Left lung (tissue), 14 donors: ENCODE results near the gene CD163. TPM values are rescaled to one million over a fixed set of nuclear protein-coding genes. Genes with fewer than 3 reads are reported as not detected.
"Not testable (repeated sequence)": the region's sequence is repeated elsewhere in the genome, so short reads cannot be mapped to it uniquely, and the experiment has no call there.

Experiments
- ATAC-seq: fragments of 200-7000 bp; cut with Tn5 transposase; one replicate; pipeline ENCODE4 v1.9.1; 2020; ENCODE audit warnings: moderate library complexity
- DNase-seq, 4 donors: peaks; one replicate each; pipeline ENCODE4 v3.0.0-alpha.2; 2013 to 2020
- H3K27ac ChIP-seq, 2 donors: fragments of 200-600 bp; sonication (generic) in 1 of 2; one replicate each; pipeline versions ENCODE4 v1.5.0 to v1.8.0; 2020 to 2021
- H3K27me3 ChIP-seq, 2 donors: fragments of 200-600 bp; sonication (generic) in 1 of 2; one replicate each; pipeline versions ENCODE4 v1.5.0 to v1.8.0; 2020 to 2021
- H3K36me3 ChIP-seq, 2 donors: fragments of 200-600 bp; sonication (generic) in 1 of 2; one replicate each; pipeline versions ENCODE4 v1.5.0 to v1.8.0; 2020 to 2021
- H3K4me1 ChIP-seq, 2 donors: fragments of 200-600 bp; one replicate each; pipeline ENCODE4 v1.8.0; 2021
- H3K4me3 ChIP-seq, 2 donors: fragments of 200-600 bp; sonication (generic) in 1 of 2; one replicate each; pipeline versions ENCODE4 v1.5.0 to v1.8.0; 2020 to 2021; ENCODE audit warnings: mild to moderate bottlenecking in 1 of 2
- H3K9me3 ChIP-seq, 2 donors: fragments of 200-600 bp; sonication (generic) in 1 of 2; one replicate each; pipeline versions ENCODE4 v1.5.0 to v1.8.0; 2020 to 2021
- intact Hi-C, 2 donors: fragments of 100-400 bp; cut with DNase I; formaldehyde crosslinking; loops; one replicate each; pipeline versions ENCODE4 v1.11.2 to v1.14.2; 2022
- long read RNA-seq, 12 donors: library from polyadenylated mRNA in 2 of 12; unstranded in 2 of 12; transcript quantifications; one replicate each; pipeline ENCODE4 v2.0.0 and lab custom pipeline, GENCODE V29; 2019 to 2026
- polyA plus RNA-seq, 6 donors: library from polyadenylated mRNA; unstranded; fragments of 120-200 nt; gene quantifications; one replicate each; pipeline ENCODE4 v1.2.1, GENCODE V29; 2013; ENCODE audit not compliant: insufficient read length in 6 of 6
- total RNA-seq, 2 donors: library from RNA; stranded (reverse); fragmentation: NEBNext Ultra II Directional; extraction: Animal tissue kit (Norgen Biotek cat#: 25700); gene quantifications; one replicate each; pipeline ENCODE4 v1.2.1, GENCODE V29; 2021
- TF ChIP-seq, protein P1 (sequence below), 2 donors: fragments of 200-600 bp; sonication (generic) in 1 of 2; IDR thresholded peaks; one replicate each; pipeline versions ENCODE4 v1.5.0 to v1.8.0; 2021; ENCODE audit warnings: antibody characterized with exemption in 2 of 2
- donor health status: DM: no; HTN: yes; CAD: no.
- donor health status: DM: no; HTN: no; CAD: no.

Gene CD163
- total RNA-seq, result 1,000 to 10,000 TPM in 1 of 2 donors, 100 to 1,000 TPM in 1; 235 to 1,041 TPM
- polyA plus RNA-seq, result 10 to 100 TPM; 14.1 to 22.7 (median 15.9) TPM
- long read RNA-seq, donor 1, result 0 reads
- long read RNA-seq, donor 2, result 0 reads
- long read RNA-seq, donor 3, result 0 reads
- long read RNA-seq, donor 4, partial matches to known transcripts, result 14 of 18 reads
- long read RNA-seq, donor 4, other reads (novel, unspliced or antisense), result 1 of 18 reads
- long read RNA-seq, donor 5, result 0 reads
- long read RNA-seq, donor 6, partial matches to known transcripts, result 0 of 4 reads
- long read RNA-seq, donor 6, other reads (novel, unspliced or antisense), result 0 of 4 reads
- long read RNA-seq, donor 7, result 0 reads
- long read RNA-seq, donor 8, partial matches to known transcripts, result 0 of 1 reads
- long read RNA-seq, donor 8, other reads (novel, unspliced or antisense), result 0 of 1 reads
- long read RNA-seq, donor 9, result 0 reads
- long read RNA-seq, donor 10, partial matches to known transcripts, result 25 of 27 reads
- long read RNA-seq, donor 10, other reads (novel, unspliced or antisense), result 1 of 27 reads
- long read RNA-seq, donor 11, result 0 reads
- long read RNA-seq, donor 12, result 0 reads

GRCh38 chr12:7503686-7504415, at the start of gene CD163:
Gene CD163, minus strand, starts transcription at chr12:7503777. Its CDS starts 87 bp downstream, at chr12:7503690.
- TF ChIP-seq, protein P1, sequence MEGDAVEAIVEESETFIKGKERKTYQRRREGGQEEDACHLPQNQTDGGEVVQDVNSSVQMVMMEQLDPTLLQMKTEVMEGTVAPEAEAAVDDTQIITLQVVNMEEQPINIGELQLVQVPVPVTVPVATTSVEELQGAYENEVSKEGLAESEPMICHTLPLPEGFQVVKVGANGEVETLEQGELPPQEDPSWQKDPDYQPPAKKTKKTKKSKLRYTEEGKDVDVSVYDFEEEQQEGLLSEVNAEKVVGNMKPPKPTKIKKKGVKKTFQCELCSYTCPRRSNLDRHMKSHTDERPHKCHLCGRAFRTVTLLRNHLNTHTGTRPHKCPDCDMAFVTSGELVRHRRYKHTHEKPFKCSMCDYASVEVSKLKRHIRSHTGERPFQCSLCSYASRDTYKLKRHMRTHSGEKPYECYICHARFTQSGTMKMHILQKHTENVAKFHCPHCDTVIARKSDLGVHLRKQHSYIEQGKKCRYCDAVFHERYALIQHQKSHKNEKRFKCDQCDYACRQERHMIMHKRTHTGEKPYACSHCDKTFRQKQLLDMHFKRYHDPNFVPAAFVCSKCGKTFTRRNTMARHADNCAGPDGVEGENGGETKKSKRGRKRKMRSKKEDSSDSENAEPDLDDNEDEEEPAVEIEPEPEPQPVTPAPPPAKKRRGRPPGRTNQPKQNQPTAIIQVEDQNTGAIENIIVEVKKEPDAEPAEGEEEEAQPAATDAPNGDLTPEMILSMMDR (IDR thresholded peaks at IDR 0.05), result no peak
- ATAC-seq (peak; percentile 44), DNase-seq (no peak)
- Histone ChIP-seq H3K27ac (peak within 1 kb of the TSS; percentile 14 to 83), H3K4me3 (peak within 1 kb of the TSS in 1 of 2 donors; percentile 43), H3K27me3 (peaks cover 0 to 3% of the 10 kb centered on the region in 2 donors), H3K9me3 (no peaks in the 10 kb centered on the region), H3K36me3 (no peaks in the 10 kb centered on the region), H3K4me1 (no peaks in the 10 kb centered on the region)
- intact Hi-C loops, result no loop called here

DNA sequence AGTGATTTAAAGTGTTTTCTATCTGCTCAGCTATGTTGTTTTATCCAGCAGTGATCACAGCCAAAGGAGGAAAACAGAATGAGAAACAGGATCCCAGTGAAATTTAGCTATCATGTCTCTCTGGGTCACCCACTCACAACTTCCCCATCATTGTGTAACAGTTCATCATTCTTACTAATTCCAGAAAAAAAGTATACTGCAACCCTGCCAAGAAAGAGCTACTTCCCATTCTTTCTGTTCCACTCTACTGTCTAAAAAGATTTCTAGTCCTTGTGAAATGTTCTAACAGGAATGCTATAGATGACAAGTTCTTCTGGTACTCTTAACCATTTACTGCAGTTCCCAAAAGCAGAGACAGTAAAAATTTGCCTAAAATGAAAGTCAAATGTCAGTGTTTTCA, 39.2 kb upstream of the CD163 start:
- Histone ChIP-seq H3K36me3 (no peaks in the 10 kb centered on the region), H3K4me1 (peaks cover 0 to 23% of the 10 kb centered on the region in 2 donors), H3K27ac (peak overlapping the region in 1 of 2 donors; percentile 82), H3K9me3 (no peaks in the 10 kb centered on the region), H3K4me3 (no peak overlapping the region), H3K27me3 (no peaks in the 10 kb centered on the region)
- intact Hi-C loops, result no loop called here
- DNase-seq, result peak in 1 of 4 donors; percentile 13
- TF ChIP-seq, protein P1 (IDR thresholded peaks at IDR 0.05), result no peak
- ATAC-seq, result peak; percentile 59

- ATAC-seq (no peak), DNase-seq (no peak)
- TF ChIP-seq, protein P1 (IDR thresholded peaks at IDR 0.05), result no peak
- Histone ChIP-seq H3K9me3 (no peaks in the 10 kb centered on the region), H3K4me3 (no peak overlapping the region), H3K36me3 (no peaks in the 10 kb centered on the region), H3K27ac (peak overlapping the region in 1 of 2 donors; percentile 82), H3K4me1 (peaks cover 0 to 23% of the 10 kb centered on the region in 2 donors), H3K27me3 (no peaks in the 10 kb centered on the region)
- intact Hi-C loops, result no loop called here
These were observed 38.5 kb upstream of the CD163 start for GRCh38 chr12:7542046-7542445.

- Histone ChIP-seq H3K9me3 (no peaks in the 10 kb centered on the region), H3K27ac (no peak overlapping the region), H3K36me3 (no peaks in the 10 kb centered on the region), H3K4me3 (no peak overlapping the region), H3K4me1 (peaks cover 0 to 6% of the 10 kb centered on the region in 2 donors), H3K27me3 (no peaks in the 10 kb centered on the region)
- intact Hi-C loops, result no loop called here
- TF ChIP-seq, protein P1 (IDR thresholded peaks at IDR 0.05), result no peak
- DNase-seq (no peak), ATAC-seq (no peak)
These were observed 10.8 kb upstream of the CD163 start for GRCh38 chr12:7514416-7514815.

DNA sequence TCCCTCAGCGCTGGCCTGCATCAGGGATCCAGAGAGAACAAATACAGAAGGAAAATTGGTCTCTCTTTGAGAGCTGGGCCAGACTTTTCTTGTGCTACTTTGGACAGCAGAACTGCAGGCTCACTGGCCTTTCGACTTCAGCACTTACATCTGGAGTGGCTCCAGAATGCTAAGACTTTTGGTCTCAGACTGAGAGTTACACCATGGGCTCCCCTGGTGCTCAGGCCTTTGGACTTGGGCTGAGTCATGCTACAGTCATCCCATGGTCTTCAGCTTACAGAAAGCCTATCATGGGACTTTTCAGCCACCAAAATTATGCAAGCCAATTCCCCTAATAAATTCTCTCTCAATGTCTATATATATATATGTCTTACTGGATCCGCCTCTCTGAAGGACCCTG, 9.0 kb upstream of the CD163 start:
- Histone ChIP-seq H3K27ac (peak overlapping the region in 1 of 2 donors; percentile 42), H3K27me3 (no peaks in the 10 kb centered on the region), H3K36me3 (no peaks in the 10 kb centered on the region), H3K4me3 (no peak overlapping the region), H3K9me3 (no peaks in the 10 kb centered on the region), H3K4me1 (peaks cover 0 to 6% of the 10 kb centered on the region in 2 donors)
- intact Hi-C loops, result no loop called here
- TF ChIP-seq, protein P1 (IDR thresholded peaks at IDR 0.05), result no peak
- DNase-seq (peak in 1 of 4 donors; percentile 64), ATAC-seq (peak; percentile 85)

GRCh38 chr12:7509793-7510470, 6.4 kb upstream of the CD163 start:
- intact Hi-C loops, H3K9me3 ChIP-seq, H3K4me3 ChIP-seq, H3K27ac ChIP-seq, H3K27me3 ChIP-seq, DNase-seq, ATAC-seq, H3K36me3 ChIP-seq, H3K4me1 ChIP-seq: not testable (repeated sequence)
